Measurements from ENCODE around the gene CCDC9. TPM values are rescaled to one million over a fixed set of nuclear protein-coding genes. Genes with fewer than 3 reads are reported as not detected.
"Not testable (repeated sequence)": the region's sequence is repeated elsewhere in the genome, so short reads cannot be mapped to it uniquely, and the experiment has no call there.

CCDC9 gene
- total and polyA plus RNA-seq, 2 of the 13 experiments (the other 11 are each of a cell fraction or from before 2014, with no cell fraction given): 2.9 to 6.3 TPM

GRCh38 chr19:47300867-47301266 is 44.5 kb downstream of the CCDC9 start:
- DNase-seq (ENCODE audit: low spot score); CTCF ChIA-PET (ENCODE audit: low intra/inter-chr PET ratio, low total read pairs); intact Hi-C loops (cut with micrococcal nuclease; ENCODE audit: unreplicated experiment); in situ Hi-C loops (cut with HindIII; ENCODE audit: extremely low pct_ligation_motif_present, low pct_unique_long_range_greater_than_20kb); H4K20me1 ChIP-seq (ENCODE audit: insufficient read depth, low read length); H3K79me2 ChIP-seq (ENCODE audit: insufficient read depth, low read length); H3K9me3 ChIP-seq (ENCODE audit: low read length); H3K27ac ChIP-seq (ENCODE audit: extremely low read length, insufficient read depth, low read length); POLR2A ChIA-PET; ATAC-seq; H3K36me3 ChIP-seq (replicated peaks in 1 of 2; ENCODE audit: control insufficient read depth in 1 of 2, insufficient read depth in 2 of 2, low read length in 2 of 2); H3K27me3 ChIP-seq (ENCODE audit: control insufficient read depth in 1 of 2, insufficient read depth in 2 of 2, low read length in 2 of 2); H3K9ac ChIP-seq (ENCODE audit: insufficient read depth, low read depth, low read length); H3K4me2 ChIP-seq (ENCODE audit: low read depth, low read length); H3K4me3 ChIP-seq (replicated peaks in 1 of 3; ENCODE audit: insufficient read depth in 1 of 3, low read depth in 2 of 3, low read length in 3 of 3); H2AFZ ChIP-seq (ENCODE audit: low read length); FAIRE-seq; BruUV-seq (replicated peaks): not testable (repeated sequence)
- 77% methylated on average over 14 of the region's 14 CpGs for WGBS (ENCODE audit: low lambda C conversion rate)
- peaks cover 12% of the 10 kb centered on the region for H3K4me1 ChIP-seq (ENCODE audit: insufficient read depth, low read length)
- peak; percentile 72 for TF ChIP-seq HNRNPK (IDR thresholded peaks at IDR 0.05; ENCODE audit: low read depth, low read length, poor library complexity, severe bottlenecking)

- Histone ChIP-seq H3K4me3 (replicated peaks in 1 of 3; ENCODE audit: insufficient read depth in 1 of 3, low read depth in 2 of 3, low read length in 3 of 3) (no peak overlapping the region), H3K4me1 (ENCODE audit: insufficient read depth, low read length) (peaks cover 17% of the 10 kb centered on the region), H3K9me3 (ENCODE audit: low read length) (no peaks in the 10 kb centered on the region), H3K79me2 (ENCODE audit: insufficient read depth, low read length) (no peaks in the 10 kb centered on the region), H3K9ac (ENCODE audit: insufficient read depth, low read depth, low read length) (no peak overlapping the region), H4K20me1 (ENCODE audit: insufficient read depth, low read length) (no peaks in the 10 kb centered on the region), H3K4me2 (ENCODE audit: low read depth, low read length) (no peak overlapping the region), H3K27ac (ENCODE audit: extremely low read length, insufficient read depth, low read length) (no peak overlapping the region), H2AFZ (ENCODE audit: low read length) (no peak overlapping the region), H3K27me3 (ENCODE audit: control insufficient read depth in 1 of 2, insufficient read depth in 2 of 2, low read length in 2 of 2) (0 out of 5 replicates have a peak, but pooled peaks cover 0 to 1% of the 10 kb centered on the region in 2 experiments), H3K36me3 (replicated peaks in 1 of 2; ENCODE audit: control insufficient read depth in 1 of 2, insufficient read depth in 2 of 2, low read length in 2 of 2) (no peaks in the 10 kb centered on the region)
- DNase-seq (ENCODE audit: low spot score): no peak
- FAIRE-seq: no peak
- TF ChIP-seq ZNF530 (CRISPR knock-in tag; IDR thresholded peaks at IDR 0.05; ENCODE audit: low read depth) (no peak), BCL3 (CRISPR knock-in tag; IDR thresholded peaks at IDR 0.05) (no peak), ZNF343 (CRISPR knock-in tag; IDR thresholded peaks at IDR 0.05) (no peak), PREB (CRISPR knock-in tag; IDR thresholded peaks at IDR 0.05) (no peak), ZBTB34 (CRISPR knock-in tag; IDR thresholded peaks at IDR 0.05) (no peak), ZBTB43 (CRISPR knock-in tag; conservative IDR thresholded peaks at IDR 0.05) (no peak), ZNF703 (CRISPR knock-in tag; IDR thresholded peaks at IDR 0.05; ENCODE audit: borderline replicate concordance) (no peak), ATF1 (CRISPR knock-in tag; IDR thresholded peaks at IDR 0.05) (no peak)
- no peak for ATAC-seq
- in situ Hi-C loops (cut with HindIII; ENCODE audit: extremely low pct_ligation_motif_present, low pct_unique_long_range_greater_than_20kb): no loop called here
- CTCF ChIA-PET (ENCODE audit: low intra/inter-chr PET ratio, low total read pairs): no interaction called here
- WGBS (ENCODE audit: low lambda C conversion rate): 84% methylated on average over 10 of the region's 10 CpGs
- intact Hi-C loops (cut with micrococcal nuclease; ENCODE audit: unreplicated experiment): no loop called here
- no TSS peak for BruUV-seq (replicated peaks)
- POLR2A ChIA-PET: no interaction called here
These were observed 45.9 kb downstream of the CCDC9 start for GRCh38 chr19:47302249-47302648.
